Smooth muscle cell (in vitro differentiated cells): Measurements from ENCODE around the gene ARVCF. TPM values are rescaled to one million over a fixed set of nuclear protein-coding genes. Genes with fewer than 3 reads are reported as not detected.

ENCODE experiments used
- DNase-seq: peaks from one replicate; lab custom pipeline; 2025; ENCODE audit not compliant: unreplicated experiment; lab: John Stamatoyannopoulos, UW
- H2AFZ ChIP-seq: fragments of 200-600 bp; sonication (generic); 2 replicates; pipeline ENCODE4 v1.6.0; 2016; ENCODE audit warnings: antibody characterized with exemption, low read depth, mild to moderate bottlenecking
- H3F3A ChIP-seq: fragments of 200-600 bp; sonication (generic); 2 replicates; pipeline ENCODE4 v1.6.0; 2017; ENCODE audit warnings: antibody characterized with exemption, low read depth
- H3K27ac ChIP-seq: fragments of 200-600 bp; sonication (generic); 2 replicates; pipeline ENCODE4 v1.5.1; 2016; ENCODE audit warnings: low read depth, mild to moderate bottlenecking
- H3K27me3 ChIP-seq: fragments of 200-600 bp; sonication (generic); 2 replicates; pipeline ENCODE4 v1.6.1; 2016; ENCODE audit warnings: low read depth, mild to moderate bottlenecking
- H3K36me3 ChIP-seq: fragments of 200-600 bp; sonication (generic); 2 replicates; pipeline ENCODE4 v1.5.1; 2016; ENCODE audit warnings: low read depth
- H3K4me1 ChIP-seq: fragments of 200-600 bp; sonication (generic); 2 replicates; pipeline ENCODE4 v1.5.1; 2016; ENCODE audit warnings: low read depth
- H3K4me2 ChIP-seq: fragments of 200-600 bp; sonication (generic); 2 replicates; pipeline ENCODE4 v1.6.0; 2016; ENCODE audit warnings: mild to moderate bottlenecking
- H3K4me3 ChIP-seq: fragments of 200-600 bp; sonication (generic); 2 replicates; pipeline ENCODE4 v1.5.1; 2016; ENCODE audit warnings: mild to moderate bottlenecking
- H3K79me2 ChIP-seq: fragments of 200-600 bp; sonication (generic); 2 replicates; pipeline ENCODE4 v1.6.0; 2016; ENCODE audit warnings: low read depth, mild to moderate bottlenecking
- H3K9ac ChIP-seq: fragments of 200-600 bp; sonication (generic); 2 replicates; pipeline ENCODE4 v1.6.0; 2016; ENCODE audit warnings: low read depth
- H3K9me3 ChIP-seq: fragments of 200-600 bp; sonication (generic); replicated peaks from 2 replicates; pipeline ENCODE4 v1.5.1; 2016; ENCODE audit warnings: low read depth
- H4K20me1 ChIP-seq: fragments of 200-600 bp; sonication (generic); 2 replicates; pipeline ENCODE4 v1.6.0; 2016; ENCODE audit warnings: low read depth
- CTCF ChIP-seq: fragments of 200-600 bp; sonication (generic); IDR thresholded peaks from 2 replicates; pipeline ENCODE4 v1.5.1; 2017; ENCODE audit warnings: borderline replicate concordance, mild to moderate bottlenecking, antibody characterized with exemption; ENCODE audit not compliant: insufficient read depth, poor library complexity, severe bottlenecking
- WGBS: methylation state at CpG from one replicate; pipeline ENCODE4 v1.1.7; 2016; ENCODE audit warnings: low lambda C conversion rate; 5-methylcytosine and 5-hydroxymethylcytosine counted together
- polyA plus RNA-seq: library from polyadenylated mRNA; unstranded; fragments of >200 nt; fragmentation: Nextera tagmentation; extraction: Ambion mirVana; gene quantifications from 2 replicates; pipeline ENCODE4 v1.2.1, GENCODE V29; 2016
- total RNA-seq: library from RNA; depleted of rRNA; stranded (reverse); fragments of >200 nt; gene quantifications from 2 replicates; pipeline ENCODE4 v1.2.3, GENCODE V29; 2014

ARVCF gene
- total and polyA plus RNA-seq, 2 experiments from 2014 or later: 5.4 to 10.6 TPM

DNA sequence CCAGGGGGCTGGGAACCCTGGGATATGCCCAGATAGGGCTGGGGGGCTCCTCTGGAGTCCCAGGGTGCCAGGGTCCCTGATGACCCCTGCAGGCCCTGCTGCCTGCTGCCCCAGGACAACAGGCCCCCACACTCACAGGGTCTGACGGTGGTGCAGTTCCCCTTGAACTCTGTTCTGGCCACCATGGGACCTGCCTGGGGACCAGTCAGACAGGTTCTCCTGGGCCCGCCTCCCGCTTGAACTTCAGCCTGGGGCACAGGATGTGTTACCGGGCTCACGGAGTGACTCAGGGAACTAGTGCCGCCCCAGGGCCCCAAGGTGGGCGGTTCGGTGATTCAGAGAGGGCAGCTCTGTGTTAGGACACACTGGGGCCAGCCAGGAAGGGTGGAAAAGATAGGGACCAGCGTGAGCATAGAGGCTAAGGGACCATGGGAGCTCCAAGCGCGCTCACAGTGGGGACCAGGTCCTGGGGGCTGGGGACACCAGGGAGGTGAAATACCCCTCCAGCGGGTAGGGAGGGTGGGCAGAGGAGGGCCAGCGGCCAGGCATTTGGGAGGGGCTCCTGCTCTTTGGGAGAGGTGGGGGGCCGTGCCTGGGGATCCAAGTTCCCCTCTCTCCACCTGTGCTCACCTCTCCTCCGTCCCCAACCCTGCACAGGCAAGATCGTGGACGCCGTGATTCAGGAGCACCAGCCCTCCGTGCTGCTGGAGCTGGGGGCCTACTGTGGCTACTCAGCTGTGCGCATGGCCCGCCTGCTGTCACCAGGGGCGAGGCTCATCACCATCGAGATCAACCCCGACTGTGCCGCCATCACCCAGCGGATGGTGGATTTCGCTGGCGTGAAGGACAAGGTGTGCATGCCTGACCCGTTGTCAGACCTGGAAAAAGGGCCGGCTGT is 53.5 kb downstream of the ARVCF start:
- H3K4me1 ChIP-seq: peaks cover 19% of the 10 kb centered on the region
- H3K9ac ChIP-seq: peak overlapping the region; percentile 22

GRCh38 chr22:19962246-19962908 is 54.2 kb downstream of the ARVCF start:
- TF ChIP-seq CTCF: peak; percentile 43
- no peaks in the 10 kb centered on the region for H3F3A ChIP-seq
- no peak overlapping the region for H3K4me3 ChIP-seq
- H4K20me1 ChIP-seq: no peaks in the 10 kb centered on the region
- DNase-seq: peak; percentile 26
- H3K4me2 ChIP-seq: peak overlapping the region; percentile 67
- no peaks in the 10 kb centered on the region for H3K79me2 ChIP-seq
- H2AFZ ChIP-seq: no peak overlapping the region
- no peaks in the 10 kb centered on the region for H3K27me3 ChIP-seq
- no peaks in the 10 kb centered on the region for H3K9me3 ChIP-seq
- peaks cover 19% of the 10 kb centered on the region for H3K4me1 ChIP-seq
- H3K36me3 ChIP-seq: no peaks in the 10 kb centered on the region
- H3K9ac ChIP-seq: no peak overlapping the region
- no peak overlapping the region for H3K27ac ChIP-seq
- WGBS: 31% methylated on average over 22 of the region's 22 CpGs

More for the DNA sequence above, 53.5 kb downstream of the ARVCF start:
- Histone ChIP-seq H3K79me2 (no peaks in the 10 kb centered on the region), H2AFZ (no peak overlapping the region), H3K9me3 (no peaks in the 10 kb centered on the region), H4K20me1 (no peaks in the 10 kb centered on the region), H3K27ac (peak overlapping the region; percentile 53), H3K4me3 (peak overlapping the region; percentile 9), H3K4me2 (peak overlapping the region; percentile 67), H3K36me3 (no peaks in the 10 kb centered on the region), H3K27me3 (no peaks in the 10 kb centered on the region), H3F3A (no peaks in the 10 kb centered on the region)
- TF ChIP-seq CTCF: no peak
- WGBS: 54% methylated on average over 26 of the region's 30 CpGs
- peak; percentile 11 for DNase-seq

GRCh38 chr22:19961868-19962245 is 54.8 kb downstream of the ARVCF start:
- H2AFZ ChIP-seq: no peak overlapping the region
- no peaks in the 10 kb centered on the region for H4K20me1 ChIP-seq
- H3K4me1 ChIP-seq: peaks cover 19% of the 10 kb centered on the region
- no peak overlapping the region for H3K4me2 ChIP-seq
- H3K79me2 ChIP-seq: no peaks in the 10 kb centered on the region
- H3K4me3 ChIP-seq: no peak overlapping the region
- no peaks in the 10 kb centered on the region for H3K9me3 ChIP-seq
- no peak for TF ChIP-seq CTCF
- no peak for DNase-seq
- H3K27ac ChIP-seq: no peak overlapping the region
- H3K27me3 ChIP-seq: no peaks in the 10 kb centered on the region
- H3K9ac ChIP-seq: no peak overlapping the region
- 91% methylated on average over 8 of the region's 8 CpGs for WGBS
- no peaks in the 10 kb centered on the region for H3K36me3 ChIP-seq
- no peaks in the 10 kb centered on the region for H3F3A ChIP-seq
